HG03159 (cell line): ENCODE data around the gene PDLIM3.

Experiments used
- ATAC-seq: cut with Tn5 transposase; IDR thresholded peaks from one replicate; pipeline ENCODE4 v1.9.1; 2021; ENCODE audit warnings: mild to moderate bottlenecking, moderate library complexity; ENCODE audit not compliant: unreplicated experiment

PDLIM3 gene

GRCh38 chr4:185472103-185472542 lies 63.2 kb downstream of the PDLIM3 start:
- peak; percentile 9 for ATAC-seq

GRCh38 chr4:185471235-185472102 lies 63.8 kb downstream of the PDLIM3 start, which contains the start of gene CCDC110:
Gene CCDC110 (minus strand): TSS chr4:185471733. CDS start chr4:185471683, 50 bp downstream.
- ATAC-seq: peak; percentile 86

- ATAC-seq: peak; percentile 25
Observed at GRCh38 chr4:185470501-185471195, 64.7 kb downstream of the PDLIM3 start.

- ATAC-seq: no peak
Observed at GRCh38 chr4:185469580-185470154, 65.6 kb downstream of the PDLIM3 start.

- ATAC-seq: no peak
Observed at GRCh38 chr4:185468999-185469398, 66.3 kb downstream of the PDLIM3 start.

- no peak for ATAC-seq
Observed at GRCh38 chr4:185467991-185468390, 67.3 kb downstream of the PDLIM3 start.

- no peak for ATAC-seq
Observed at GRCh38 chr4:185467101-185467500, 68.2 kb downstream of the PDLIM3 start.

- no peak for ATAC-seq
Observed at GRCh38 chr4:185465707-185466106, 69.6 kb downstream of the PDLIM3 start.

- ATAC-seq: no peak
Observed at GRCh38 chr4:185464887-185465286, 70.4 kb downstream of the PDLIM3 start.

GRCh38 chr4:185464183-185464582 lies 71.1 kb downstream of the PDLIM3 start:
- no peak for ATAC-seq

- ATAC-seq: no peak
Observed at GRCh38 chr4:185463541-185463940, 71.8 kb downstream of the PDLIM3 start.

- no peak for ATAC-seq
Observed at GRCh38 chr4:185461565-185461964, 73.7 kb downstream of the PDLIM3 start.

GRCh38 chr4:185457136-185457535 lies 78.2 kb downstream of the PDLIM3 start:
- no peak for ATAC-seq

- ATAC-seq: no peak
Observed at GRCh38 chr4:185456131-185456530, 79.2 kb downstream of the PDLIM3 start.
